EH (cell line): Measurements from ENCODE around the gene CAPRIN1.

ENCODE experiments used
- DNase-seq: peaks from one replicate; pipeline ENCODE4 v3.0.0-alpha.2; 2015; ENCODE audit warnings: low read depth

Gene CAPRIN1

GRCh38 chr11:34145847-34146381 lies 94.4 kb downstream of the CAPRIN1 start:
- no peak for DNase-seq

- DNase-seq = no peak
Measured at GRCh38 chr11:34146411-34146810, 94.9 kb downstream of the CAPRIN1 start.

- DNase-seq = no peak
Measured at GRCh38 chr11:34146866-34147265, 95.3 kb downstream of the CAPRIN1 start.

- no peak for DNase-seq
Measured at GRCh38 chr11:34147581-34147980, 96.0 kb downstream of the CAPRIN1 start.

GRCh38 chr11:34148504-34149165 lies 97.1 kb downstream of the CAPRIN1 start:
- DNase-seq = no peak

GRCh38 chr11:34149274-34149673 lies 97.7 kb downstream of the CAPRIN1 start:
- no peak for DNase-seq

GRCh38 chr11:34149786-34150185 lies 98.3 kb downstream of the CAPRIN1 start:
- DNase-seq = peak; percentile 27

- DNase-seq = peak; percentile 57
Measured at GRCh38 chr11:34150494-34151151, 99.1 kb downstream of the CAPRIN1 start.
